Natural killer cell (primary cell): Measurements from ENCODE around the gene THEMIS. TPM values are rescaled to one million over a fixed set of nuclear protein-coding genes. Genes with fewer than 3 reads are reported as not detected.

Source experiments
- ATAC-seq, 3 donors: fragments of 150-1000 bp in 2 of 3; fragments of 200-7000 bp in 1 of 3; cut with Tn5 transposase; 1 replicate in 1 of 3; 2 replicates in 2 of 3; pipeline ENCODE4 v1.10.0; 2021; ENCODE audit warnings: mild to moderate bottlenecking in 2 of 3, moderate library complexity in 2 of 3
- DNase-seq, 2 donors: peaks; one replicate each; pipeline versions ENCODE4 v3.0.0 to v3.0.0-alpha.2; 2013 to 2021; ENCODE audit warnings: mixed read lengths in 1 of 2
- H3K27ac ChIP-seq: one replicate; pipeline ENCODE4 v1.5.1; 2013; ENCODE audit warnings: mild to moderate bottlenecking, low read length
- H3K27me3 ChIP-seq: one replicate; pipeline ENCODE4 v1.6.1; 2013; ENCODE audit warnings: low read length; ENCODE audit not compliant: control insufficient read depth, insufficient read depth
- H3K36me3 ChIP-seq: one replicate; pipeline ENCODE4 v1.6.1; 2013; ENCODE audit warnings: low read length; ENCODE audit not compliant: control insufficient read depth, insufficient read depth
- H3K4me1 ChIP-seq: one replicate; pipeline ENCODE4 v1.6.1; 2013; ENCODE audit warnings: low read length; ENCODE audit not compliant: control insufficient read depth, insufficient read depth
- H3K4me3 ChIP-seq: one replicate; pipeline ENCODE4 v1.5.1; 2013; ENCODE audit warnings: low read length
- H3K9me3 ChIP-seq: one replicate; pipeline ENCODE4 v1.6.1; 2013; ENCODE audit warnings: low read length; ENCODE audit not compliant: control insufficient read depth, insufficient read depth
- H3K27ac Mint-ChIP-seq, 2 donors: one replicate each; pipeline ENCODE4 v1.8.0; 2022; ENCODE audit warnings: mild to moderate bottlenecking in 2 of 2, mixed read lengths in 2 of 2, moderate library complexity in 1 of 2
- H3K27me3 Mint-ChIP-seq, 2 donors: one replicate each; pipeline ENCODE4 v1.8.0; 2022; ENCODE audit warnings: low read depth in 2 of 2, mixed read lengths in 2 of 2
- H3K36me3 Mint-ChIP-seq: one replicate; pipeline ENCODE4 v1.8.0; 2022; ENCODE audit warnings: mixed read lengths
- H3K4me1 Mint-ChIP-seq, 2 donors: one replicate each; pipeline ENCODE4 v1.8.0; 2022; ENCODE audit warnings: mixed read lengths in 2 of 2
- H3K4me3 Mint-ChIP-seq: one replicate; pipeline ENCODE4 v1.8.0; 2022; ENCODE audit warnings: mild to moderate bottlenecking, moderate library complexity, mixed read lengths
- H3K9me3 Mint-ChIP-seq, 2 donors: one replicate each; pipeline ENCODE4 v1.8.0; 2022; ENCODE audit warnings: mixed read lengths in 2 of 2
- CTCF ChIP-seq: fragments of 200-600 bp; IDR thresholded peaks from one replicate; pipeline ENCODE4 v1.8.0; 2022; ENCODE audit warnings: antibody characterized with exemption
- WGBS: methylation state at CpG from one replicate; pipeline ENCODE4 v1.1.7; 2013; ENCODE audit warnings: missing lambda C conversion rate; ENCODE audit not compliant: insufficient coverage; 5-methylcytosine and 5-hydroxymethylcytosine counted together
- intact Hi-C: fragments of 100-400 bp; cut with micrococcal nuclease; formaldehyde crosslinking; loops from one replicate; pipeline ENCODE4 v1.14.2; 2022
- total RNA-seq, 4 donors: library from RNA; stranded (reverse); fragments of 120-200 nt in 1 of 4; gene quantifications; one replicate each; pipeline versions ENCODE4 v1.2.3 to v1.2.4, GENCODE V29; 2013 to 2022

Gene THEMIS
- total RNA-seq, 3 donors from 2014 or later (not counting 1 experiment from before 2014, with no cell fraction given), result 0.82 to 11.7 (median 1.7) TPM

- Histone ChIP-seq H3K27me3 (no peaks in the 10 kb centered on the region), H3K4me1 (no peaks in the 10 kb centered on the region), H3K27ac (no peak overlapping the region), H3K36me3 (no peaks in the 10 kb centered on the region), H3K9me3 (no peaks in the 10 kb centered on the region), H3K4me3 (no peak overlapping the region)
- H3K4me1 Mint-ChIP-seq, result no peaks in the 10 kb centered on the region
- TF ChIP-seq CTCF, result no peak
- no peaks in the 10 kb centered on the region for H3K36me3 Mint-ChIP-seq
- intact Hi-C loops, result no loop called here
- peaks cover 0 to 2% of the 10 kb centered on the region in 2 donors for H3K9me3 Mint-ChIP-seq
- DNase-seq (peak in 1 of 2 donors; percentile 25), ATAC-seq (no peak)
- peaks cover 0 to 3% of the 10 kb centered on the region in 2 donors for H3K27me3 Mint-ChIP-seq
- 72% methylated on average over 3 of the region's 4 CpGs for WGBS
- H3K27ac Mint-ChIP-seq, result no peak overlapping the region
- no peak overlapping the region for H3K4me3 Mint-ChIP-seq
These were observed 88.8 kb downstream of the THEMIS start for GRCh38 chr6:127811900-127812570.

- Mint-ChIP-seq H3K27ac (no peak overlapping the region), H3K36me3 (no peaks in the 10 kb centered on the region), H3K9me3 (no peaks in the 10 kb centered on the region), H3K4me1 (no peaks in the 10 kb centered on the region), H3K4me3 (no peak overlapping the region), H3K27me3 (peaks cover 0 to 3% of the 10 kb centered on the region in 2 donors)
- Histone ChIP-seq H3K27ac (no peak overlapping the region), H3K36me3 (no peaks in the 10 kb centered on the region), H3K9me3 (no peaks in the 10 kb centered on the region), H3K4me1 (no peaks in the 10 kb centered on the region), H3K27me3 (no peaks in the 10 kb centered on the region), H3K4me3 (no peak overlapping the region)
- DNase-seq (no peak), ATAC-seq (peak in 1 of 3 donors; percentile 39)
- 68% methylated on average over 4 of the region's 4 CpGs for WGBS
- no peak for TF ChIP-seq CTCF
- intact Hi-C loops, result no loop called here
These were observed 92.9 kb downstream of the THEMIS start for GRCh38 chr6:127807806-127808517.

DNA sequence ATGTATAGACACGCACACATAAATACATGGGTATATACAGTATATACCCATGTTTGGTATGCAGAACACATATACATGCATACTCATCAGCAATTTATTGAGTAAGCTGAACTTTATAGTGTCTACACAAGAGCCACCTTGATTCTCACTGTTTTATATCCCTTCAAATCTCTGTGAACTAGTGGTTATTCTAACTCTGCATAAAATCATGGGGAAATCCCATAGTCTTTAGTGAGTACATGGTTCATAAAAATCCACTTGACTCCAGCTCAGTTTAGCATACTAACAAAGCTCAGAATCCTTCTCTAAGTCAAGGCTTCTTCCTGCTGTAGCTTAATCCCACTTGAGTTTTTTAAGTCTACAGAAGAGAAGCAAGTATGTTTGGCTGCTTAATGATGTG is 104.1 kb downstream of the THEMIS start:
- H3K36me3 ChIP-seq, result no peaks in the 10 kb centered on the region
- H3K4me1 ChIP-seq, result peaks cover 1% of the 10 kb centered on the region
- H3K4me3 ChIP-seq, result no peak overlapping the region
- H3K9me3 Mint-ChIP-seq, result no peaks in the 10 kb centered on the region
- DNase-seq, result no peak
- ATAC-seq, result no peak
- no peak overlapping the region for H3K27ac Mint-ChIP-seq
- no peaks in the 10 kb centered on the region for H3K9me3 ChIP-seq
- H3K27ac ChIP-seq, result no peak overlapping the region
- no CpG with 5 or more reads among the region's 1 CpG for WGBS
- no peaks in the 10 kb centered on the region for H3K36me3 Mint-ChIP-seq
- no peak for TF ChIP-seq CTCF
- H3K4me1 Mint-ChIP-seq, result no peaks in the 10 kb centered on the region
- intact Hi-C loops, result no loop called here
- no peak overlapping the region for H3K4me3 Mint-ChIP-seq
- peaks cover 0 to 2% of the 10 kb centered on the region in 2 donors for H3K27me3 Mint-ChIP-seq
- no peaks in the 10 kb centered on the region for H3K27me3 ChIP-seq
